ENCODE results near the gene SC5D. TPM values are rescaled to one million over a fixed set of nuclear protein-coding genes. Genes with fewer than 3 reads are reported as not detected.

The SC5D gene
- total RNA-seq, 1 experiment from 2014 or later, result 25.9 TPM

GRCh38 chr11:121348220-121348875 lies 55.8 kb downstream of the SC5D start:
- H3K9me3 Mint-ChIP-seq (ENCODE audit: unreplicated experiment), result no peaks in the 10 kb centered on the region
- BruUV-seq (replicated peaks), result no TSS peak
- H3K36me3 Mint-ChIP-seq (ENCODE audit: insufficient read depth, unreplicated experiment), result no peaks in the 10 kb centered on the region
- no peak overlapping the region for H3K27ac Mint-ChIP-seq (ENCODE audit: low read depth, unreplicated experiment)
- DNase-seq (ENCODE audit: unreplicated experiment), result no peak
- CTCF ChIA-PET, result no interaction called here
- TF ChIP-seq CTCF (IDR thresholded peaks at IDR 0.05; ENCODE audit: unreplicated experiment), result no peak
- no peaks in the 10 kb centered on the region for H3K4me1 Mint-ChIP-seq (ENCODE audit: insufficient read depth, unreplicated experiment)
- intact Hi-C loops (cut with micrococcal nuclease), result no loop called here
- peaks cover 28% of the 10 kb centered on the region for H3K27me3 Mint-ChIP-seq (ENCODE audit: insufficient read depth, unreplicated experiment)
- H3K4me3 Mint-ChIP-seq (ENCODE audit: unreplicated experiment), result no peak overlapping the region
- POLR2A ChIA-PET, result interaction anchor here (0.5 kb wide), 1 partner anchor 183 kb away, joined by 3 read pairs; no protein-coding TSS in a partner anchor

GRCh38 chr11:121349790-121350189 lies 57.2 kb downstream of the SC5D start:
- ChIA-PET POLR2A (interaction anchor here (1.0 kb wide), 1 partner anchor 10 kb away, joined by 4 read pairs; no protein-coding TSS in a partner anchor), CTCF (no interaction called here)
- H3K4me3 Mint-ChIP-seq (ENCODE audit: unreplicated experiment), result no peak overlapping the region
- H3K27me3 Mint-ChIP-seq (ENCODE audit: insufficient read depth, unreplicated experiment), result peaks cover 35% of the 10 kb centered on the region
- no TSS peak for BruUV-seq (replicated peaks)
- TF ChIP-seq CTCF (IDR thresholded peaks at IDR 0.05; ENCODE audit: unreplicated experiment), result no peak
- intact Hi-C loops (cut with micrococcal nuclease), result no loop called here
- H3K9me3 Mint-ChIP-seq (ENCODE audit: unreplicated experiment), result no peaks in the 10 kb centered on the region
- no peaks in the 10 kb centered on the region for H3K4me1 Mint-ChIP-seq (ENCODE audit: insufficient read depth, unreplicated experiment)
- H3K36me3 Mint-ChIP-seq (ENCODE audit: insufficient read depth, unreplicated experiment), result no peaks in the 10 kb centered on the region
- H3K27ac Mint-ChIP-seq (ENCODE audit: low read depth, unreplicated experiment), result no peak overlapping the region
- DNase-seq (ENCODE audit: unreplicated experiment), result no peak

- Mint-ChIP-seq H3K36me3 (ENCODE audit: insufficient read depth, unreplicated experiment) (no peaks in the 10 kb centered on the region), H3K4me3 (ENCODE audit: unreplicated experiment) (no peak overlapping the region), H3K27me3 (ENCODE audit: insufficient read depth, unreplicated experiment) (peaks cover 42% of the 10 kb centered on the region), H3K9me3 (ENCODE audit: unreplicated experiment) (no peaks in the 10 kb centered on the region), H3K27ac (ENCODE audit: low read depth, unreplicated experiment) (no peak overlapping the region), H3K4me1 (ENCODE audit: insufficient read depth, unreplicated experiment) (no peaks in the 10 kb centered on the region)
- DNase-seq (ENCODE audit: unreplicated experiment), result no peak
- CTCF ChIA-PET, result no interaction called here
- BruUV-seq (replicated peaks), result no TSS peak
- intact Hi-C loops (cut with micrococcal nuclease), result no loop called here
- no peak for TF ChIP-seq CTCF (IDR thresholded peaks at IDR 0.05; ENCODE audit: unreplicated experiment)
- POLR2A ChIA-PET, result interaction anchor here (0.6 to 1.0 kb wide), 3 partner anchors 10 to 1336 kb away, joined by 3 to 4 read pairs (median 4); no protein-coding TSS in a partner anchor
Measured at GRCh38 chr11:121350314-121351082, 57.9 kb downstream of the SC5D start.

GRCh38 chr11:121351083-121351630 lies 58.6 kb downstream of the SC5D start:
- no peak overlapping the region for H3K27ac Mint-ChIP-seq (ENCODE audit: low read depth, unreplicated experiment)
- intact Hi-C loops (cut with micrococcal nuclease), result no loop called here
- no peaks in the 10 kb centered on the region for H3K36me3 Mint-ChIP-seq (ENCODE audit: insufficient read depth, unreplicated experiment)
- no peak overlapping the region for H3K4me3 Mint-ChIP-seq (ENCODE audit: unreplicated experiment)
- no peak for TF ChIP-seq CTCF (IDR thresholded peaks at IDR 0.05; ENCODE audit: unreplicated experiment)
- peaks cover 3% of the 10 kb centered on the region for H3K4me1 Mint-ChIP-seq (ENCODE audit: insufficient read depth, unreplicated experiment)
- no peak for DNase-seq (ENCODE audit: unreplicated experiment)
- no peaks in the 10 kb centered on the region for H3K9me3 Mint-ChIP-seq (ENCODE audit: unreplicated experiment)
- no TSS peak for BruUV-seq (replicated peaks)
- ChIA-PET POLR2A (interaction anchor here (0.7 kb wide), 1 partner anchor 130 kb away, joined by 4 read pairs; no protein-coding TSS in a partner anchor), CTCF (no interaction called here)
- H3K27me3 Mint-ChIP-seq (ENCODE audit: insufficient read depth, unreplicated experiment), result peaks cover 44% of the 10 kb centered on the region
